Hematopoietic multipotent progenitor cell treated with erythropoietin and hydrocortisone succinate and interleukin-3 and kit ligand, for 6 days (in vitro differentiated cells): ENCODE measurements around the gene SLC22A7.

Source experiments
- DNase-seq: peaks from one replicate; pipeline ENCODE4 v3.0.0-alpha.2; 2015

The SLC22A7 gene

GRCh38 chr6:43297644-43298564 lies at the start of gene SLC22A7:
SLC22A7 (plus strand) TSS chr6:43298260; CDS start chr6:43298359, 99 bp downstream.
- DNase-seq: no peak

GRCh38 chr6:43248791-43249190 lies 49.3 kb upstream of the SLC22A7 start:
- no peak for DNase-seq

- no peak for DNase-seq
Observed at GRCh38 chr6:43250992-43251373, 47.1 kb upstream of the SLC22A7 start.

GRCh38 chr6:43253401-43253800 lies 44.7 kb upstream of the SLC22A7 start:
- DNase-seq: no peak

- no peak for DNase-seq
Observed at GRCh38 chr6:43254138-43254817, 43.8 kb upstream of the SLC22A7 start.

- DNase-seq: no peak
Observed at GRCh38 chr6:43254846-43255245, 43.2 kb upstream of the SLC22A7 start.

GRCh38 chr6:43255408-43256054 lies 42.5 kb upstream of the SLC22A7 start:
- no peak for DNase-seq

GRCh38 chr6:43256670-43257366 lies 41.2 kb upstream of the SLC22A7 start:
- no peak for DNase-seq

GRCh38 chr6:43257367-43258145 lies 40.5 kb upstream of the SLC22A7 start:
- no peak for DNase-seq

- DNase-seq: no peak
Observed at GRCh38 chr6:43258180-43258579, 39.9 kb upstream of the SLC22A7 start.

GRCh38 chr6:43258807-43259686 lies 39.0 kb upstream of the SLC22A7 start:
- no peak for DNase-seq

GRCh38 chr6:43260791-43261190 lies 37.3 kb upstream of the SLC22A7 start:
- no peak for DNase-seq

- DNase-seq: no peak
Observed at GRCh38 chr6:43261198-43261597, 36.9 kb upstream of the SLC22A7 start.

GRCh38 chr6:43262000-43262779 lies 35.9 kb upstream of the SLC22A7 start:
- no peak for DNase-seq

- no peak for DNase-seq
Observed at GRCh38 chr6:43262780-43263313, 35.2 kb upstream of the SLC22A7 start.

- DNase-seq: peak; percentile 87
Observed at GRCh38 chr6:43263314-43264178, 34.5 kb upstream of the SLC22A7 start.

GRCh38 chr6:43264599-43265145 lies 33.4 kb upstream of the SLC22A7 start:
- no peak for DNase-seq

- DNase-seq: no peak
Observed at GRCh38 chr6:43265564-43265963, 32.5 kb upstream of the SLC22A7 start.
